GM20000 (cell line): ENCODE data around the gene OR2AE1.

Source experiments
- DNase-seq: peaks from one replicate; pipeline ENCODE4 v3.0.0; 2012; ENCODE audit warnings: low spot score
- TF ChIP-seq, protein P1 (sequence below): IDR thresholded peaks from 2 replicates; pipeline ENCODE4 v1.5.1; 2012; ENCODE audit warnings: mild to moderate bottlenecking, control low read depth; ENCODE audit errors: extremely low read depth, missing control alignments

OR2AE1 gene, protein sequence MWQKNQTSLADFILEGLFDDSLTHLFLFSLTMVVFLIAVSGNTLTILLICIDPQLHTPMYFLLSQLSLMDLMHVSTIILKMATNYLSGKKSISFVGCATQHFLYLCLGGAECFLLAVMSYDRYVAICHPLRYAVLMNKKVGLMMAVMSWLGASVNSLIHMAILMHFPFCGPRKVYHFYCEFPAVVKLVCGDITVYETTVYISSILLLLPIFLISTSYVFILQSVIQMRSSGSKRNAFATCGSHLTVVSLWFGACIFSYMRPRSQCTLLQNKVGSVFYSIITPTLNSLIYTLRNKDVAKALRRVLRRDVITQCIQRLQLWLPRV

DNA sequence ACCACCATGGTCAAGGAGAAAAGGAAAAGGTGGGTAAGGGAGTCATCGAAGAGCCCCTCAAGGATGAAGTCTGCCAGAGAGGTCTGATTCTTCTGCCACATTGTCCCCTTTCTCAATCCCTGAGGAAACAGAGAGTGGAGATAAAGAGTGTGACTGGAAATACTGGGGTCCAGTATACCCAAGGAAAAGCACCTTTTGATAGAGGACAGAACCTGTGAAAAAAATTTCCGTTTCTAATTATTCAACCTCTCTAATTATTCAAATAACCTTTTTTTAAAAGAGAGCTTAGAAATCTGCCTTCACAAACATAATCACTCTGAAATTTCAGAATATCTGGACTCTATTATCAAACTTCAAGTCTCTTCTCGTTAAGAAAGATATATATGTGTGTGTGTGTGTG is at the start of gene OR2AE1:
Gene OR2AE1 (minus strand): TSS at position 101 of the 400 bp plus-strand sequence. CDS start 0 bp downstream, at position 101.
- DNase-seq: no peak
- TF ChIP-seq, protein P1, sequence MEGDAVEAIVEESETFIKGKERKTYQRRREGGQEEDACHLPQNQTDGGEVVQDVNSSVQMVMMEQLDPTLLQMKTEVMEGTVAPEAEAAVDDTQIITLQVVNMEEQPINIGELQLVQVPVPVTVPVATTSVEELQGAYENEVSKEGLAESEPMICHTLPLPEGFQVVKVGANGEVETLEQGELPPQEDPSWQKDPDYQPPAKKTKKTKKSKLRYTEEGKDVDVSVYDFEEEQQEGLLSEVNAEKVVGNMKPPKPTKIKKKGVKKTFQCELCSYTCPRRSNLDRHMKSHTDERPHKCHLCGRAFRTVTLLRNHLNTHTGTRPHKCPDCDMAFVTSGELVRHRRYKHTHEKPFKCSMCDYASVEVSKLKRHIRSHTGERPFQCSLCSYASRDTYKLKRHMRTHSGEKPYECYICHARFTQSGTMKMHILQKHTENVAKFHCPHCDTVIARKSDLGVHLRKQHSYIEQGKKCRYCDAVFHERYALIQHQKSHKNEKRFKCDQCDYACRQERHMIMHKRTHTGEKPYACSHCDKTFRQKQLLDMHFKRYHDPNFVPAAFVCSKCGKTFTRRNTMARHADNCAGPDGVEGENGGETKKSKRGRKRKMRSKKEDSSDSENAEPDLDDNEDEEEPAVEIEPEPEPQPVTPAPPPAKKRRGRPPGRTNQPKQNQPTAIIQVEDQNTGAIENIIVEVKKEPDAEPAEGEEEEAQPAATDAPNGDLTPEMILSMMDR: no peak

- TF ChIP-seq, protein P1: no peak
- no peak for DNase-seq
Measured at GRCh38 chr7:99926321-99926720, 49.5 kb upstream of the OR2AE1 start.

- no peak for DNase-seq
- TF ChIP-seq, protein P1: no peak
Measured at GRCh38 chr7:99923200-99923599, 46.4 kb upstream of the OR2AE1 start.

GRCh38 chr7:99920149-99920548 is 43.3 kb upstream of the OR2AE1 start:
- no peak for DNase-seq
- TF ChIP-seq, protein P1: no peak

DNA sequence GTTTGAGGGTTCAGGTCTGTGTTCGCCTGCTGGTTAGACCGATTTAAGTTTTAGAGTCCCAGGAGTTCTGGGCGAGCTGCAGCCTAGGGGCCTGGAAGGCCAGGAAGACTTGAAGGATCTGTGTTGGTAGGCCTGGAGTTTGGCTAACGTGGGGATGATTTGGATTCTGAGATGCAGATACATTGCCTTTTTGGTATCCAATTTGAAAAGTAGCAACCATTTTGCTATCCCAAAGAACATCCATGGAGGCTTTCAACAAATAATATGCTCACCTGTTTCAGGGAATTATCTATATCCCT is 42.9 kb upstream of the OR2AE1 start:
- TF ChIP-seq, protein P1: no peak
- DNase-seq: no peak

GRCh38 chr7:99918959-99919813 is 42.4 kb upstream of the OR2AE1 start, which contains the start of gene TRIM4:
Gene TRIM4 (minus strand): TSS chr7:99919530. CDS start chr7:99919401, 129 bp downstream.
- peak; percentile 97 for DNase-seq

More at GRCh38 chr7:99918959-99919813, 42.4 kb upstream of the OR2AE1 start, which contains the start of gene TRIM4:
- TF ChIP-seq, protein P1: no peak
